ENCODE results near the gene ACACA. TPM values are rescaled to one million over a fixed set of nuclear protein-coding genes. Genes with fewer than 3 reads are reported as not detected.
"Not testable (repeated sequence)": the region's sequence is repeated elsewhere in the genome, so short reads cannot be mapped to it uniquely, and the experiment has no call there.

The ACACA gene
- total and polyA plus RNA-seq, 2 experiments from 2014 or later, result 59.6 to 164 TPM

GRCh38 chr17:37358830-37359681, 47.6 kb downstream of the ACACA start:
- Histone ChIP-seq H3K27me3 (ENCODE audit: insufficient read depth) (no peaks in the 10 kb centered on the region), H2AFZ (peak overlapping the region; percentile 95), H3F3A (replicated peaks; ENCODE audit: low read depth) (0 out of 2 replicates have a peak, but pooled peaks cover 7% of the 10 kb centered on the region), H3K4me1 (ENCODE audit: insufficient read depth) (peaks cover 31% of the 10 kb centered on the region), H3K4me2 (peak overlapping the region; percentile 95), H3K4me3 (peak overlapping the region; percentile 85), H3K79me2 (replicated peaks; ENCODE audit: insufficient read depth) (peaks cover 44% of the 10 kb centered on the region), H4K20me1 (replicated peaks; ENCODE audit: insufficient read depth) (peaks cover 34% of the 10 kb centered on the region), H3K9me2 (ENCODE audit: insufficient read depth) (no peaks in the 10 kb centered on the region), H3K27ac (ENCODE audit: low read depth) (peak overlapping the region; percentile 95), H3K36me3 (ENCODE audit: insufficient read depth) (no peaks in the 10 kb centered on the region)
- TF ChIP-seq POLR2AphosphoS5 (IDR thresholded peaks at IDR 0.05; ENCODE audit: low read depth) (peak; percentile 71), JUNB (IDR thresholded peaks at IDR 0.05; ENCODE audit: unreplicated experiment) (no peak), CREB1 (CRISPR knock-in tag; IDR thresholded peaks at IDR 0.05; ENCODE audit: low read depth) (0 out of 2 replicates have a peak, but pooled peaks have one; percentile 10)
- peak overlapping the region; percentile 97 for H3K27ac Mint-ChIP-seq
- H3K36me3 Mint-ChIP-seq (ENCODE audit: low read depth), result peaks cover 12% of the 10 kb centered on the region; the same call in 2 of the 3 replicates
- ATAC-seq (peak; percentile 84), DNase-seq (ENCODE audit: low spot score) (peak; percentile 98)
- no peaks in the 10 kb centered on the region for H3K9me3 Mint-ChIP-seq
- H3K4me3 Mint-ChIP-seq, result peak overlapping the region; percentile 92
- peaks cover 4% of the 10 kb centered on the region for H3K27me3 Mint-ChIP-seq (ENCODE audit: insufficient read depth, low read depth, poor library complexity)
- H3K4me1 Mint-ChIP-seq, result peaks cover 28% of the 10 kb centered on the region

GRCh38 chr17:37358098-37358829, 48.4 kb downstream of the ACACA start:
- H3K27ac ChIP-seq (ENCODE audit: low read depth), result peak overlapping the region; percentile 85
- no peaks in the 10 kb centered on the region for H3K36me3 ChIP-seq (ENCODE audit: insufficient read depth)
- no peaks in the 10 kb centered on the region for H3K9me3 Mint-ChIP-seq
- peak overlapping the region; percentile 85 for H3K4me3 ChIP-seq
- peak overlapping the region; percentile 95 for H3K4me2 ChIP-seq
- ATAC-seq (peak; percentile 67), DNase-seq (ENCODE audit: low spot score) (peak; percentile 94)
- H2AFZ ChIP-seq, result no peak overlapping the region
- H3K27me3 Mint-ChIP-seq (ENCODE audit: insufficient read depth, low read depth, poor library complexity), result peaks cover 4% of the 10 kb centered on the region
- H4K20me1 ChIP-seq (replicated peaks; ENCODE audit: insufficient read depth), result peaks cover 41% of the 10 kb centered on the region
- H3K9me2 ChIP-seq (ENCODE audit: insufficient read depth), result no peaks in the 10 kb centered on the region
- H3K27me3 ChIP-seq (ENCODE audit: insufficient read depth), result no peaks in the 10 kb centered on the region
- TF ChIP-seq POLR2AphosphoS5 (IDR thresholded peaks at IDR 0.05; ENCODE audit: low read depth) (peak; percentile 88), CTCF (conservative IDR thresholded peaks at IDR 0.05; ENCODE audit: low read depth in 2 of 2) (no peak)
- peak overlapping the region; percentile 92 for H3K4me3 Mint-ChIP-seq
- H3K4me1 Mint-ChIP-seq, result peaks cover 28% of the 10 kb centered on the region
- peaks cover 52% of the 10 kb centered on the region for H3K79me2 ChIP-seq (replicated peaks; ENCODE audit: insufficient read depth)
- H3F3A ChIP-seq (replicated peaks; ENCODE audit: low read depth), result 0 out of 2 replicates have a peak, but pooled peaks cover 7% of the 10 kb centered on the region
- peak overlapping the region; percentile 97 for H3K27ac Mint-ChIP-seq
- peaks cover 15% of the 10 kb centered on the region; the same call in 2 of the 3 replicates for H3K36me3 Mint-ChIP-seq (ENCODE audit: low read depth)
- H3K4me1 ChIP-seq (ENCODE audit: insufficient read depth), result peaks cover 32% of the 10 kb centered on the region

GRCh38 chr17:37356796-37357569, 49.7 kb downstream of the ACACA start:
- Histone ChIP-seq H3F3A (replicated peaks; ENCODE audit: low read depth) (peaks cover 10% of the 10 kb centered on the region; the same call in 1 of the 2 replicates), H3K27ac (ENCODE audit: low read depth) (0 out of 2 replicates have a peak overlapping the region, but pooled peaks have one; percentile 45), H3K79me2 (replicated peaks; ENCODE audit: insufficient read depth) (peaks cover 65% of the 10 kb centered on the region), H3K4me3 (peak overlapping the region; percentile 85), H3K4me2 (peak overlapping the region; percentile 95), H3K4me1 (ENCODE audit: insufficient read depth) (peaks cover 39% of the 10 kb centered on the region), H4K20me1 (replicated peaks; ENCODE audit: insufficient read depth) (peaks cover 48% of the 10 kb centered on the region)
- Mint-ChIP-seq H3K4me1 (peaks cover 28% of the 10 kb centered on the region), H3K27ac (peak overlapping the region; percentile 97; the same call in 1 of the 2 replicates), H3K36me3 (ENCODE audit: low read depth) (peaks cover 25% of the 10 kb centered on the region; the same call in 2 of the 3 replicates), H3K4me3 (peak overlapping the region; percentile 92)
- H3K9me3 Mint-ChIP-seq; H2AFZ ChIP-seq; DNase-seq (ENCODE audit: low spot score); H3K27me3 ChIP-seq (ENCODE audit: insufficient read depth); ATAC-seq; H3K9me2 ChIP-seq (ENCODE audit: insufficient read depth); H3K36me3 ChIP-seq (ENCODE audit: insufficient read depth); H3K27me3 Mint-ChIP-seq (ENCODE audit: insufficient read depth, low read depth, poor library complexity): not testable (repeated sequence)

GRCh38 chr17:37346863-37347402, 59.7 kb downstream of the ACACA start:
- peaks cover 99% of the 10 kb centered on the region for H3K79me2 ChIP-seq (replicated peaks; ENCODE audit: insufficient read depth)
- H3K27me3 ChIP-seq (ENCODE audit: insufficient read depth); H3K27me3 Mint-ChIP-seq (ENCODE audit: insufficient read depth, low read depth, poor library complexity); DNase-seq (ENCODE audit: low spot score); H2AFZ ChIP-seq; H3F3A ChIP-seq (replicated peaks; ENCODE audit: low read depth); H3K4me1 ChIP-seq (ENCODE audit: insufficient read depth); H3K27ac Mint-ChIP-seq; ATAC-seq; H3K4me3 ChIP-seq; H3K4me1 Mint-ChIP-seq; H3K4me3 Mint-ChIP-seq; H3K9me2 ChIP-seq (ENCODE audit: insufficient read depth); H3K36me3 ChIP-seq (ENCODE audit: insufficient read depth); H3K4me2 ChIP-seq: not testable (repeated sequence)
- Mint-ChIP-seq H3K36me3 (ENCODE audit: low read depth) (peaks cover 50% of the 10 kb centered on the region), H3K9me3 (peaks cover 11% of the 10 kb centered on the region)
- H3K27ac ChIP-seq (ENCODE audit: low read depth), result 0 out of 2 replicates have a peak overlapping the region, but pooled peaks have one; percentile 59
- H4K20me1 ChIP-seq (replicated peaks; ENCODE audit: insufficient read depth), result peaks cover 67% of the 10 kb centered on the region

Data from GM23338 (cell line).